A549 (cell line): Measurements from ENCODE around the gene SOX6. TPM values are rescaled to one million over a fixed set of nuclear protein-coding genes. Genes with fewer than 3 reads are reported as not detected.

Source experiments
- ATAC-seq, 2 experiments: fragments of 200-7000 bp in 1 of 2; fragments of >200 bp in 1 of 2; cut with Nextera tagmentation in 1 of 2; cut with Tn5 transposase in 1 of 2; 3 replicates each; pipeline versions ENCODE4 v1.8.0 to v1.9.1; 2018 to 2020; ENCODE audit warnings: mild to moderate bottlenecking in 1 of 2, moderate library complexity in 1 of 2
- CTCF ChIA-PET: fragments of 300-600 bp; sonication (Branson Sonifier 250); formaldehyde crosslinking; extraction: SDS; loops from one replicate; lab custom pipeline; 2021; ENCODE audit warnings: antibody characterized with exemption, inconsistent platforms; lab: Yijun Ruan, JAX
- POLR2A ChIA-PET: fragments of 350-600 bp; formaldehyde crosslinking; extraction: SDS; loops from one replicate; lab custom pipeline; 2021; ENCODE audit warnings: antibody characterized with exemption, inconsistent platforms; lab: Yijun Ruan, JAX
- DNase-seq, 2 experiments: peaks; one replicate each; pipeline versions ENCODE4 v3.0.0 to v3.0.0-alpha.2; 2011 to 2016; ENCODE audit warnings: low read depth in 1 of 2, low spot score in 1 of 2
- FAIRE-seq: peaks from 2 replicates; lab custom pipeline; 2011; peaks lifted over from hg19 to GRCh38; lab: Jason Lieb, UNC
- H3K27ac ChIP-seq, 2 experiments: fragments of >200 bp; sonication (Bioruptor Twin); formaldehyde crosslinking; 3 replicates each; pipeline ENCODE4 v1.5.1; 2016 to 2017
- H3K4me1 ChIP-seq: fragments of >200 bp; sonication (Bioruptor Twin); formaldehyde crosslinking; 3 replicates; pipeline ENCODE4 v1.6.1; 2016
- H3K4me2 ChIP-seq: fragments of >200 bp; sonication (Bioruptor Twin); formaldehyde crosslinking; 3 replicates; pipeline ENCODE4 v1.6.1; 2016
- H3K4me3 ChIP-seq: fragments of >200 bp; sonication (Bioruptor Twin); formaldehyde crosslinking; 3 replicates; pipeline ENCODE4 v1.5.1; 2016
- H3K9me3 ChIP-seq: fragments of >200 bp; sonication (Bioruptor Twin); formaldehyde crosslinking; 3 replicates; pipeline ENCODE4 v1.6.1; 2016
- CBX2 ChIP-seq: fragments of 200-600 bp; sonication (generic); IDR thresholded peaks from 2 replicates; pipeline ENCODE4 v1.6.1; 2016; ENCODE audit warnings: low read depth, mild to moderate bottlenecking, borderline replicate concordance
- CEBPB ChIP-seq, 2 experiments: fragments of >200 bp in 1 of 2; sonication (Bioruptor Twin) in 1 of 2; formaldehyde crosslinking in 1 of 2; IDR thresholded peaks; 2 replicates each; pipeline ENCODE4 v1.6.1; 2012 to 2016
- CHD2 ChIP-seq: fragments of 150-350 bp; IDR thresholded peaks from 2 replicates; pipeline ENCODE4 v1.6.1; 2014; ENCODE audit warnings: low read length; ENCODE audit not compliant: partially characterized antibody
- CHD4 ChIP-seq: fragments of 200-600 bp; sonication (generic); IDR thresholded peaks from 2 replicates; pipeline ENCODE4 v1.6.1; 2016; ENCODE audit warnings: antibody characterized with exemption, mild to moderate bottlenecking, borderline replicate concordance
- E2F6 ChIP-seq: IDR thresholded peaks from 2 replicates; pipeline ENCODE4 v1.6.1; 2012; ENCODE audit warnings: low read depth, borderline replicate concordance
- EHMT2 ChIP-seq: fragments of 200-600 bp; sonication (generic); IDR thresholded peaks from 2 replicates; pipeline ENCODE4 v1.6.1; 2016; ENCODE audit warnings: antibody characterized with exemption, low read depth, mild to moderate bottlenecking, moderate library complexity
- ELK1 ChIP-seq: fragments of 150-350 bp; IDR thresholded peaks from 2 replicates; pipeline ENCODE4 v1.6.1; 2014; ENCODE audit warnings: low read depth, mild to moderate bottlenecking, low read length
- EP300 ChIP-seq, 2 experiments: fragments of >200 bp; sonication (Bioruptor Twin); formaldehyde crosslinking; IDR thresholded peaks; 2 replicates in 1 of 2; 3 replicates in 1 of 2; pipeline ENCODE4 v1.6.1; 2016 to 2017
- ESRRA ChIP-seq: fragments of 150-350 bp; IDR thresholded peaks from 2 replicates; pipeline ENCODE4 v1.6.1; 2014; ENCODE audit warnings: mild to moderate bottlenecking, low read length, borderline replicate concordance
- FOXS1 ChIP-seq: fragments of 250-450 bp; sonication (Bioruptor Pico); IDR thresholded peaks from 2 replicates; pipeline ENCODE4 v1.5.0; 2020; ENCODE audit warnings: mild to moderate bottlenecking, moderate library complexity
- HES2 ChIP-seq: fragments of >200 bp; sonication (Bioruptor Twin); formaldehyde crosslinking; IDR thresholded peaks from 2 replicates; pipeline ENCODE4 v1.6.1; 2016
- HEYL ChIP-seq: fragments of 250-450 bp; sonication (Bioruptor Pico); IDR thresholded peaks from 2 replicates; pipeline ENCODE4 v1.8.0; 2021; ENCODE audit warnings: mild to moderate bottlenecking, moderate library complexity
- HMGXB4 ChIP-seq: fragments of 250-450 bp; sonication (Bioruptor Pico); IDR thresholded peaks from 2 replicates; pipeline ENCODE4 v1.5.0; 2021; ENCODE audit warnings: mild to moderate bottlenecking, moderate library complexity, borderline replicate concordance
- HOXA7 ChIP-seq: fragments of 250-450 bp; sonication (Bioruptor Pico); IDR thresholded peaks from 2 replicates; pipeline ENCODE4 v1.5.0; 2020; ENCODE audit warnings: mild to moderate bottlenecking, moderate library complexity
- JUNB ChIP-seq: fragments of >200 bp; sonication (Bioruptor Twin); formaldehyde crosslinking; IDR thresholded peaks from 2 replicates; pipeline ENCODE4 v1.6.1; 2016
- MAFK ChIP-seq: fragments of 450-650 bp; IDR thresholded peaks from 2 replicates; pipeline ENCODE4 v1.6.1; 2014; ENCODE audit not compliant: partially characterized antibody
- MAZ ChIP-seq: fragments of 150-350 bp; IDR thresholded peaks from 2 replicates; pipeline ENCODE4 v1.6.1; 2014; ENCODE audit warnings: antibody characterized with exemption, low read depth, low read length, borderline replicate concordance
- NPAS2 ChIP-seq: fragments of 250-450 bp; sonication (Bioruptor Pico); IDR thresholded peaks from 2 replicates; pipeline ENCODE4 v1.8.0; 2022; ENCODE audit warnings: mild to moderate bottlenecking, moderate library complexity, borderline replicate concordance
- PBX3 ChIP-seq: IDR thresholded peaks from 2 replicates; pipeline ENCODE4 v1.6.1; 2012
- PHF8 ChIP-seq: fragments of 200-600 bp; sonication (generic); IDR thresholded peaks from 2 replicates; pipeline ENCODE4 v1.6.1; 2016; ENCODE audit warnings: low read depth, mild to moderate bottlenecking, antibody characterized with exemption, moderate library complexity, borderline replicate concordance
- POLR2A ChIP-seq: IDR thresholded peaks from 2 replicates; pipeline ENCODE4 v1.6.1; 2012; ENCODE audit warnings: mild to moderate bottlenecking, low read length
- RCOR1 ChIP-seq: fragments of 150-350 bp; IDR thresholded peaks from 2 replicates; pipeline ENCODE4 v1.6.1; 2014; ENCODE audit warnings: antibody characterized with exemption, low read length, low read depth
- SMC3 ChIP-seq: fragments of >200 bp; sonication (Bioruptor Twin); formaldehyde crosslinking; IDR thresholded peaks from 3 replicates; pipeline ENCODE4 v1.6.1; 2018; ENCODE audit warnings: inconsistent platforms
- SREBF2 ChIP-seq: fragments of 450-650 bp; IDR thresholded peaks from 2 replicates; pipeline ENCODE4 v1.6.1; 2014; ENCODE audit warnings: mild to moderate bottlenecking, moderate library complexity
- ZC3H11A ChIP-seq: fragments of 450-650 bp; IDR thresholded peaks from 2 replicates; pipeline ENCODE4 v1.6.1; 2014; ENCODE audit warnings: antibody characterized with exemption, mild to moderate bottlenecking
- ZFP36 ChIP-seq: fragments of 450-650 bp; IDR thresholded peaks from 2 replicates; pipeline ENCODE4 v1.6.1; 2014; ENCODE audit warnings: borderline replicate concordance; ENCODE audit not compliant: partially characterized antibody
- ZSCAN20 ChIP-seq: fragments of 250-450 bp; sonication (Bioruptor Pico); IDR thresholded peaks from 2 replicates; pipeline ENCODE4 v1.8.0; 2022; ENCODE audit warnings: mild to moderate bottlenecking, moderate library complexity
- WGBS: methylation state at CpG from one replicate; pipeline ENCODE4 v1.1.6; 2017; ENCODE audit errors: missing lambda C conversion rate; 5-methylcytosine and 5-hydroxymethylcytosine counted together
- polyA plus RNA-seq, 4 experiments: library from polyadenylated mRNA; depleted of rRNA in 3 of 4; stranded (reverse); fragments of >200 nt; fragmentation: RNase III in 1 of 4; extraction: RNeasy Plus Mini Kit Qiagen cat#74134 plus additional on column Dnase treatment in 1 of 4; gene quantifications; 2 replicates in 3 of 4; 3 replicates in 1 of 4; pipeline ENCODE4 v1.2.3, GENCODE V29; 2011 to 2017

The SOX6 gene
- polyA plus RNA-seq, 2 of the 4 experiments (the other 2 are of a cell fraction), result 0.18 TPM; not detected in 1

- Histone ChIP-seq H3K4me1 (no peaks in the 10 kb centered on the region), H3K4me2 (no peak overlapping the region), H3K9me3 (no peaks in the 10 kb centered on the region), H3K27ac (no peak overlapping the region), H3K4me3 (no peak overlapping the region)
- 72% methylated on average over 6 of the region's 6 CpGs for WGBS
- ATAC-seq (no peak), FAIRE-seq (no peak), DNase-seq (no peak)
- CTCF ChIA-PET, result no interaction called here
- TF ChIP-seq HOXA7 (no peak), HEYL (no peak), HMGXB4 (CRISPR knock-in tag) (no peak), JUNB (no peak), SMC3 (no peak), CHD2 (no peak), MAFK (peak; percentile 77)
- POLR2A ChIA-PET, result interaction anchor here (0.7 kb wide), 1 partner anchor 188 kb away, joined by 3 read pairs; no protein-coding TSS in a partner anchor
Observed at GRCh38 chr11:16036218-16036617, 320.1 kb downstream of the SOX6 start.

GRCh38 chr11:16034074-16034473 is 322.3 kb downstream of the SOX6 start:
- Histone ChIP-seq H3K27ac (no peak overlapping the region), H3K9me3 (no peaks in the 10 kb centered on the region), H3K4me3 (no peak overlapping the region), H3K4me2 (no peak overlapping the region), H3K4me1 (no peaks in the 10 kb centered on the region)
- no peak for DNase-seq
- 90% methylated on average over 1 of the region's 1 CpG for WGBS
- ChIA-PET POLR2A (no interaction called here), CTCF (no interaction called here)
- no peak for TF ChIP-seq MAFK
- TF ChIP-seq E2F6, result no peak
- no peak for TF ChIP-seq POLR2A
- TF ChIP-seq ESRRA, result no peak
- peak; percentile 15 to 75; a peak in 3 of 4 replicates for TF ChIP-seq CEBPB (IDR thresholded peaks at IDR 0.05)
- no peak for TF ChIP-seq MAZ
- FAIRE-seq, result no peak
- no peak for ATAC-seq

GRCh38 chr11:16032974-16033373 is 323.4 kb downstream of the SOX6 start:
- H3K27ac ChIP-seq, result no peak overlapping the region
- ATAC-seq (no peak), FAIRE-seq (no peak), DNase-seq (no peak)
- no peaks in the 10 kb centered on the region for H3K9me3 ChIP-seq
- no peak overlapping the region for H3K4me3 ChIP-seq
- WGBS, result 77% methylated on average over 3 of the region's 3 CpGs
- no peaks in the 10 kb centered on the region for H3K4me1 ChIP-seq
- POLR2A ChIA-PET, result no interaction called here
- H3K4me2 ChIP-seq, result no peak overlapping the region
- CTCF ChIA-PET, result no interaction called here
- TF ChIP-seq JUNB, result no peak
- no peak for TF ChIP-seq ZSCAN20 (CRISPR knock-in tag)
- no peak for TF ChIP-seq EP300 (IDR thresholded peaks at IDR 0.05)
- no peak for TF ChIP-seq ZC3H11A
- no peak for TF ChIP-seq ESRRA
- TF ChIP-seq SREBF2, result no peak

GRCh38 chr11:16031210-16031609 is 325.1 kb downstream of the SOX6 start:
- ATAC-seq (no peak), FAIRE-seq (no peak), DNase-seq (no peak)
- H3K27ac ChIP-seq, result no peak overlapping the region
- ChIA-PET CTCF (no interaction called here), POLR2A (no interaction called here)
- no peak overlapping the region for H3K4me2 ChIP-seq
- no peak overlapping the region for H3K4me3 ChIP-seq
- H3K4me1 ChIP-seq, result no peaks in the 10 kb centered on the region
- H3K9me3 ChIP-seq, result no peaks in the 10 kb centered on the region
- WGBS, result 100% methylated on average over 1 of the region's 1 CpG
- TF ChIP-seq EHMT2, result no peak
- no peak for TF ChIP-seq FOXS1 (CRISPR knock-in tag)
- no peak for TF ChIP-seq ZFP36
- no peak for TF ChIP-seq E2F6
- TF ChIP-seq ZC3H11A, result no peak
- TF ChIP-seq HEYL, result no peak
- no peak for TF ChIP-seq RCOR1
- TF ChIP-seq ELK1, result no peak
- no peak for TF ChIP-seq PBX3
- TF ChIP-seq PHF8, result no peak
- no peak for TF ChIP-seq CBX2
- no peak for TF ChIP-seq HES2
- TF ChIP-seq NPAS2 (CRISPR knock-in tag), result no peak
- no peak for TF ChIP-seq CHD4
